ENCODE data around the gene SIK1. TPM values are rescaled to one million over a fixed set of nuclear protein-coding genes. Genes with fewer than 3 reads are reported as not detected.
"Not testable (repeated sequence)": the region's sequence is repeated elsewhere in the genome, so short reads cannot be mapped to it uniquely, and the experiment has no call there.

The SIK1 gene
- polyA plus RNA-seq, 3 donors, result 2.7 to 5.7 (median 4.6) TPM

- DNase-seq (ENCODE audit: extremely low read depth in 1 of 11, low read depth in 9 of 11, low spot score in 4 of 11), result not testable (repeated sequence)
Observed at GRCh38 chr21:43444524-43444923, 17.6 kb upstream of the SIK1 start.

- not testable (repeated sequence) for DNase-seq (ENCODE audit: extremely low read depth in 1 of 11, low read depth in 9 of 11, low spot score in 4 of 11)
Observed at GRCh38 chr21:43442571-43442970, 15.6 kb upstream of the SIK1 start.

GRCh38 chr21:43440835-43441727, 14.2 kb upstream of the SIK1 start:
- DNase-seq (ENCODE audit: extremely low read depth in 1 of 11, low read depth in 9 of 11, low spot score in 4 of 11), result not testable (repeated sequence)

- not testable (repeated sequence) for DNase-seq (ENCODE audit: extremely low read depth in 1 of 11, low read depth in 9 of 11, low spot score in 4 of 11)
Observed at GRCh38 chr21:43439316-43440075, 12.6 kb upstream of the SIK1 start.

- not testable (repeated sequence) for DNase-seq (ENCODE audit: extremely low read depth in 1 of 11, low read depth in 9 of 11, low spot score in 4 of 11)
Observed at GRCh38 chr21:43436272-43436671, 9.3 kb upstream of the SIK1 start.

- not testable (repeated sequence) for DNase-seq (ENCODE audit: extremely low read depth in 1 of 11, low read depth in 9 of 11, low spot score in 4 of 11)
Observed at GRCh38 chr21:43433340-43434136, 6.6 kb upstream of the SIK1 start.

- not testable (repeated sequence) for DNase-seq (ENCODE audit: extremely low read depth in 1 of 11, low read depth in 9 of 11, low spot score in 4 of 11)
Observed at GRCh38 chr21:43430830-43431416, 4.0 kb upstream of the SIK1 start.

GRCh38 chr21:43428964-43429363, 2.0 kb upstream of the SIK1 start:
- not testable (repeated sequence) for DNase-seq (ENCODE audit: extremely low read depth in 1 of 11, low read depth in 9 of 11, low spot score in 4 of 11)

GRCh38 chr21:43427242-43427559, 270 bp upstream of the SIK1 start:
- DNase-seq (ENCODE audit: extremely low read depth in 1 of 11, low read depth in 9 of 11, low spot score in 4 of 11), result not testable (repeated sequence)

GRCh38 chr21:43426004-43426403, 927 bp downstream of the SIK1 start:
- not testable (repeated sequence) for DNase-seq (ENCODE audit: extremely low read depth in 1 of 11, low read depth in 9 of 11, low spot score in 4 of 11)

GRCh38 chr21:43419475-43419874, 7.5 kb downstream of the SIK1 start:
- DNase-seq (ENCODE audit: extremely low read depth in 1 of 11, low read depth in 9 of 11, low spot score in 4 of 11), result not testable (repeated sequence)

- DNase-seq (ENCODE audit: extremely low read depth in 1 of 11, low read depth in 9 of 11, low spot score in 4 of 11), result not testable (repeated sequence)
Observed at GRCh38 chr21:43414576-43414975, 12.4 kb downstream of the SIK1 start.

GRCh38 chr21:43412020-43412788, 14.7 kb downstream of the SIK1 start:
- DNase-seq (ENCODE audit: extremely low read depth in 1 of 11, low read depth in 9 of 11, low spot score in 4 of 11), result not testable (repeated sequence)

GRCh38 chr21:43410456-43411068, 16.4 kb downstream of the SIK1 start:
- not testable (repeated sequence) for DNase-seq (ENCODE audit: extremely low read depth in 1 of 11, low read depth in 9 of 11, low spot score in 4 of 11)

GRCh38 chr21:43407139-43407538, 19.8 kb downstream of the SIK1 start:
- DNase-seq (ENCODE audit: extremely low read depth in 1 of 11, low read depth in 9 of 11, low spot score in 4 of 11), result not testable (repeated sequence)

GRCh38 chr21:43404450-43404849, 22.5 kb downstream of the SIK1 start:
- not testable (repeated sequence) for DNase-seq (ENCODE audit: extremely low read depth in 1 of 11, low read depth in 9 of 11, low spot score in 4 of 11)

GRCh38 chr21:43403651-43404430, 23.1 kb downstream of the SIK1 start:
- not testable (repeated sequence) for DNase-seq (ENCODE audit: extremely low read depth in 1 of 11, low read depth in 9 of 11, low spot score in 4 of 11)

Data from renal cortex interstitium (tissue), 11 donors.